Stomach (tissue), 4 donors: ENCODE data around the gene RRP9.

Source experiments
- CTCF ChIP-seq, 7 experiments: fragments of 450-650 bp in 4 of 7; fragments of 200-600 bp in 3 of 7; sonication (generic) in 3 of 7; IDR thresholded peaks; one replicate each; pipeline ENCODE4 v1.5.1; 2016 to 2019; ENCODE audit warnings: antibody characterized with exemption in 7 of 7, control low read depth in 2 of 7, mild to moderate bottlenecking in 1 of 7
- POLR2A ChIP-seq, 4 donors: fragments of 450-650 bp; IDR thresholded peaks; one replicate each; pipeline ENCODE4 v1.6.1; 2016; ENCODE audit warnings: antibody characterized with exemption in 4 of 4, control low read depth in 2 of 4, mild to moderate bottlenecking in 1 of 4, moderate library complexity in 1 of 4
- POLR2AphosphoS5 ChIP-seq, 3 donors: sonication (generic); formaldehyde crosslinking; IDR thresholded peaks; one replicate each; pipeline ENCODE4 v1.6.1; 2016; ENCODE audit warnings: antibody characterized with exemption in 3 of 3

GRCh38 chr3:51958603-51959521 lies 17.2 kb upstream of the RRP9 start:
- TF ChIP-seq POLR2AphosphoS5 (IDR thresholded peaks at IDR 0.05) (no peak), CTCF (IDR thresholded peaks at IDR 0.05) (no peak), POLR2A (IDR thresholded peaks at IDR 0.05) (no peak)
